ENCODE measurements around the gene EVA1A.

The EVA1A gene

GRCh38 chr2:75592030-75592429, 31.3 kb upstream of the EVA1A start (continued):
- TF ChIP-seq IKZF3 (tag by site-specific recombination; IDR thresholded peaks at IDR 0.05) (no peak), ZFP69B (tag by site-specific recombination; IDR thresholded peaks at IDR 0.05) (no peak), PRDM6 (tag by site-specific recombination; IDR thresholded peaks at IDR 0.05) (no peak)

- POLR2A ChIA-PET = no interaction called here
Measured at GRCh38 chr2:75589391-75590105, 28.8 kb upstream of the EVA1A start.

More at GRCh38 chr2:75589391-75590105, 28.8 kb upstream of the EVA1A start:
- Histone ChIP-seq H3K9me3 (ENCODE audit: control insufficient read depth, insufficient read depth, low read depth, low read length) (no peaks in the 10 kb centered on the region), H3K4me1 (ENCODE audit: control insufficient read depth, insufficient read depth, low read length) (0 out of 2 replicates have a peak, but pooled peaks cover 3% of the 10 kb centered on the region), H3K4me3 (ENCODE audit: low read depth, low read length) (no peak overlapping the region), H3K27ac (ENCODE audit: extremely low read depth, low read depth, low read length) (no peak overlapping the region), H3K36me3 (ENCODE audit: control insufficient read depth in 2 of 2, insufficient read depth in 1 of 2, low read length in 2 of 2) (no peaks in the 10 kb centered on the region)
- TF ChIP-seq ZNF423 (tag by site-specific recombination; IDR thresholded peaks at IDR 0.05) (no peak), HIC1 (tag by site-specific recombination; IDR thresholded peaks at IDR 0.05) (no peak), ZNF37A (tag by site-specific recombination; IDR thresholded peaks at IDR 0.05) (no peak), GLI4 (tag by site-specific recombination; IDR thresholded peaks at IDR 0.05) (no peak), BCL6B (tag by site-specific recombination; IDR thresholded peaks at IDR 0.05) (no peak), ZNF549 (tag by site-specific recombination; IDR thresholded peaks at IDR 0.05) (no peak), ZBTB6 (tag by site-specific recombination; IDR thresholded peaks at IDR 0.05) (no peak), ZNF155 (tag by site-specific recombination; IDR thresholded peaks at IDR 0.05) (no peak), ZNF654 (tag by site-specific recombination; IDR thresholded peaks at IDR 0.05; ENCODE audit: low read depth) (no peak), KLF16 (tag by site-specific recombination; IDR thresholded peaks at IDR 0.05) (no peak), FEZF1 (tag by site-specific recombination; IDR thresholded peaks at IDR 0.05) (no peak), ZNF280C (tag by site-specific recombination; IDR thresholded peaks at IDR 0.05) (no peak), KLF10 (tag by site-specific recombination; IDR thresholded peaks at IDR 0.05) (no peak)
- CTCF ChIA-PET = interaction anchor here (0.6 to 3.8 kb wide), 4 partner anchors 9 to 130 kb away, joined by 3 to 22 read pairs (median 6); no protein-coding TSS in a partner anchor
